OCI-LY3 (cell line): ENCODE results near the gene DNAH14.

ENCODE experiments used
- EZH2phosphoT487 ChIP-seq: fragments of 200-600 bp; shearing (Covaris generic); IDR thresholded peaks from 2 replicates; pipeline ENCODE4 v1.6.1; 2018; ENCODE audit warnings: antibody characterized with exemption, mixed run types, low read depth
- TF ChIP-seq, protein P1 (sequence below): fragments of 200-600, 300-600 bp; sonication (generic); IDR thresholded peaks from 2 replicates; pipeline ENCODE4 v1.5.1; 2014; ENCODE audit warnings: antibody characterized with exemption, low read length, low read depth

DNA sequence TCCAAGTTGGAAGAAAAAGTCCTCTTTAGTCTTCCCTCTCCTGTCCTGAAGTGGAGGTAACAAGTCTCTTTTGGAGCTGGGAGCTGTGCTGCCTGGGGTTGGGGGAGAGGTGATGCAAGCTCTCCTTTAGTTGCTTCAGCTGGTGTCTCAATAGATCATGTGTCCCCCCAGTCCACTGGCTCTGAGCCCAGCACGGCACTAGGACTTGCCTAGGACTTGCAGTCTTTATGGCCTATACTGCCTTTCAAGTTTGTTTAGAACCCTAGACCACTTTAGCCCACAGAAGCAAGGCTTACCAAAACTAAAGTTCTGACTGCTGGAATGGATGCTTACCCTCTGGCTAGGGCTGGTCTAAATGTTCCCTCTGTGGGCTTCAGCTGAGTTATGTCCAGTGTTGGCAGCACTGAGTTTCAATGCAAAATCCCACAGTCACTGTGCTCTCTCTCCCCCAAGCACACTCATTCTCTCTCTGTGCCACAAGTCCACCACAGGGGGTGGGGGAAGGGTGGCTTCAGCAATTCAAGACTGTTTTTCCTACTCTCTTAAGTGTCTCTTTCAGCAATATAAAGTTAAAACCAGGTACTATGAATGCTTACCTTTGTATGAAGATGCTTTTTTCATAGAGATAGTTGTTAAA lies 185.0 kb downstream of the DNAH14 start:
- no peak for TF ChIP-seq EZH2phosphoT487
- TF ChIP-seq, protein P1, sequence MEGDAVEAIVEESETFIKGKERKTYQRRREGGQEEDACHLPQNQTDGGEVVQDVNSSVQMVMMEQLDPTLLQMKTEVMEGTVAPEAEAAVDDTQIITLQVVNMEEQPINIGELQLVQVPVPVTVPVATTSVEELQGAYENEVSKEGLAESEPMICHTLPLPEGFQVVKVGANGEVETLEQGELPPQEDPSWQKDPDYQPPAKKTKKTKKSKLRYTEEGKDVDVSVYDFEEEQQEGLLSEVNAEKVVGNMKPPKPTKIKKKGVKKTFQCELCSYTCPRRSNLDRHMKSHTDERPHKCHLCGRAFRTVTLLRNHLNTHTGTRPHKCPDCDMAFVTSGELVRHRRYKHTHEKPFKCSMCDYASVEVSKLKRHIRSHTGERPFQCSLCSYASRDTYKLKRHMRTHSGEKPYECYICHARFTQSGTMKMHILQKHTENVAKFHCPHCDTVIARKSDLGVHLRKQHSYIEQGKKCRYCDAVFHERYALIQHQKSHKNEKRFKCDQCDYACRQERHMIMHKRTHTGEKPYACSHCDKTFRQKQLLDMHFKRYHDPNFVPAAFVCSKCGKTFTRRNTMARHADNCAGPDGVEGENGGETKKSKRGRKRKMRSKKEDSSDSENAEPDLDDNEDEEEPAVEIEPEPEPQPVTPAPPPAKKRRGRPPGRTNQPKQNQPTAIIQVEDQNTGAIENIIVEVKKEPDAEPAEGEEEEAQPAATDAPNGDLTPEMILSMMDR, result no peak
